K562 (cell line): Measurements from ENCODE around the gene COL15A1. TPM values are rescaled to one million over a fixed set of nuclear protein-coding genes. Genes with fewer than 3 reads are reported as not detected.

Experiments
- BDP1 ChIP-seq: IDR thresholded peaks from 3 replicates; pipeline ENCODE4 v1.6.1; 2011; ENCODE audit not compliant: insufficient read length, insufficient read depth
- CEBPB ChIP-seq: fragments of 450-650 bp; IDR thresholded peaks from 2 replicates; pipeline ENCODE4 v1.6.1; 2016; ENCODE audit warnings: missing genetic modification characterization, missing compliant biosample characterization
- ETV5 ChIP-seq: sonication (generic); formaldehyde crosslinking; IDR thresholded peaks from 2 replicates; pipeline ENCODE4 v1.4.0; 2020; ENCODE audit warnings: low read depth, mild to moderate bottlenecking, missing genetic modification reagents
- HNRNPL ChIP-seq: fragments of 200-400 bp; formaldehyde crosslinking; IDR thresholded peaks from 2 replicates; pipeline ENCODE4 v1.6.1; 2017; ENCODE audit warnings: low read depth, mild to moderate bottlenecking, low read length
- KHSRP ChIP-seq: fragments of 450-650 bp; IDR thresholded peaks from 2 replicates; pipeline ENCODE4 v1.6.1; 2017
- KLF1 ChIP-seq: fragments of 450-650 bp; IDR thresholded peaks from 2 replicates; pipeline ENCODE4 v1.6.1; 2016; ENCODE audit warnings: missing genetic modification characterization, missing compliant biosample characterization
- MAX ChIP-seq: sonication (generic); formaldehyde crosslinking; IDR thresholded peaks from 2 replicates; pipeline ENCODE4 v1.9.0; 2022; ENCODE audit warnings: mild to moderate bottlenecking, missing genetic modification reagents
- MYNN ChIP-seq, 2 experiments: sonication (generic); formaldehyde crosslinking in 1 of 2; IDR thresholded peaks; 2 replicates each; pipeline versions ENCODE4 v1.5.0 to v1.6.1; 2016 to 2020; ENCODE audit warnings: antibody characterized with exemption in 1 of 2, missing genetic modification reagents in 1 of 2
- OTX1 ChIP-seq: fragments of 450-650 bp; formaldehyde crosslinking; IDR thresholded peaks from 2 replicates; pipeline ENCODE4 v1.4.0; 2022; ENCODE audit warnings: mild to moderate bottlenecking
- PTRF ChIP-seq: fragments of 450-650 bp; IDR thresholded peaks from 2 replicates; pipeline ENCODE4 v1.6.1; 2016; ENCODE audit warnings: mild to moderate bottlenecking, missing genetic modification characterization, missing compliant biosample characterization
- TARDBP ChIP-seq: fragments of 450-650 bp; IDR thresholded peaks from 2 replicates; pipeline ENCODE4 v1.6.1; 2016
- TCF7 ChIP-seq: sonication (generic); IDR thresholded peaks from 2 replicates; pipeline ENCODE4 v1.6.1; 2016; ENCODE audit warnings: antibody characterized with exemption, borderline replicate concordance
- TGIF2 ChIP-seq: sonication (generic); formaldehyde crosslinking; IDR thresholded peaks from 2 replicates; pipeline ENCODE4 v1.8.1; 2022; ENCODE audit warnings: mild to moderate bottlenecking, missing genetic modification reagents, moderate library complexity
- ZFX ChIP-seq: sonication (generic); formaldehyde crosslinking; IDR thresholded peaks from 2 replicates; pipeline ENCODE4 v1.8.0; 2022; ENCODE audit warnings: mild to moderate bottlenecking, missing genetic modification reagents, moderate library complexity
- polyA plus RNA-seq, 8 experiments: library from polyadenylated mRNA; depleted of rRNA in 4 of 8; stranded (reverse) in 5 of 8; unstranded in 3 of 8; fragments of >200 nt; fragmentation: Nextera tagmentation in 2 of 8; fragmentation: Illumina TruSeq in 1 of 8; extraction: Ambion mirVana in 2 of 8; extraction: Trizol in 1 of 8; gene quantifications; 2 replicates each; pipeline versions ENCODE4 v1.2.1 to v1.2.3, GENCODE V29; 2011 to 2014; ENCODE audit warnings: inconsistent platforms in 1 of 8, missing spikeins in 1 of 8
- total RNA-seq, 7 experiments: library from RNA; depleted of rRNA in 6 of 7; stranded (reverse); fragments of >200 nt in 6 of 7; fragmentation: Illumina TruSeq in 2 of 7; extraction: Trizol in 2 of 7; gene quantifications; 2 replicates each; pipeline versions ENCODE4 v1.2.1 to v1.2.3, GENCODE V29; 2011 to 2021; ENCODE audit warnings: low replicate concordance in 1 of 7
- TF ChIP-seq, protein P1 (sequence below): fragments of 450-650 bp; IDR thresholded peaks from 2 replicates; pipeline ENCODE4 v1.6.1; 2016; ENCODE audit warnings: mild to moderate bottlenecking, moderate library complexity

COL15A1 gene
- total and polyA plus RNA-seq, 9 of the 15 experiments (the other 6 are each of a cell fraction or from before 2014, with no cell fraction given): 0.46 to 5.1 (median 2.6) TPM

- TF ChIP-seq, protein P1, sequence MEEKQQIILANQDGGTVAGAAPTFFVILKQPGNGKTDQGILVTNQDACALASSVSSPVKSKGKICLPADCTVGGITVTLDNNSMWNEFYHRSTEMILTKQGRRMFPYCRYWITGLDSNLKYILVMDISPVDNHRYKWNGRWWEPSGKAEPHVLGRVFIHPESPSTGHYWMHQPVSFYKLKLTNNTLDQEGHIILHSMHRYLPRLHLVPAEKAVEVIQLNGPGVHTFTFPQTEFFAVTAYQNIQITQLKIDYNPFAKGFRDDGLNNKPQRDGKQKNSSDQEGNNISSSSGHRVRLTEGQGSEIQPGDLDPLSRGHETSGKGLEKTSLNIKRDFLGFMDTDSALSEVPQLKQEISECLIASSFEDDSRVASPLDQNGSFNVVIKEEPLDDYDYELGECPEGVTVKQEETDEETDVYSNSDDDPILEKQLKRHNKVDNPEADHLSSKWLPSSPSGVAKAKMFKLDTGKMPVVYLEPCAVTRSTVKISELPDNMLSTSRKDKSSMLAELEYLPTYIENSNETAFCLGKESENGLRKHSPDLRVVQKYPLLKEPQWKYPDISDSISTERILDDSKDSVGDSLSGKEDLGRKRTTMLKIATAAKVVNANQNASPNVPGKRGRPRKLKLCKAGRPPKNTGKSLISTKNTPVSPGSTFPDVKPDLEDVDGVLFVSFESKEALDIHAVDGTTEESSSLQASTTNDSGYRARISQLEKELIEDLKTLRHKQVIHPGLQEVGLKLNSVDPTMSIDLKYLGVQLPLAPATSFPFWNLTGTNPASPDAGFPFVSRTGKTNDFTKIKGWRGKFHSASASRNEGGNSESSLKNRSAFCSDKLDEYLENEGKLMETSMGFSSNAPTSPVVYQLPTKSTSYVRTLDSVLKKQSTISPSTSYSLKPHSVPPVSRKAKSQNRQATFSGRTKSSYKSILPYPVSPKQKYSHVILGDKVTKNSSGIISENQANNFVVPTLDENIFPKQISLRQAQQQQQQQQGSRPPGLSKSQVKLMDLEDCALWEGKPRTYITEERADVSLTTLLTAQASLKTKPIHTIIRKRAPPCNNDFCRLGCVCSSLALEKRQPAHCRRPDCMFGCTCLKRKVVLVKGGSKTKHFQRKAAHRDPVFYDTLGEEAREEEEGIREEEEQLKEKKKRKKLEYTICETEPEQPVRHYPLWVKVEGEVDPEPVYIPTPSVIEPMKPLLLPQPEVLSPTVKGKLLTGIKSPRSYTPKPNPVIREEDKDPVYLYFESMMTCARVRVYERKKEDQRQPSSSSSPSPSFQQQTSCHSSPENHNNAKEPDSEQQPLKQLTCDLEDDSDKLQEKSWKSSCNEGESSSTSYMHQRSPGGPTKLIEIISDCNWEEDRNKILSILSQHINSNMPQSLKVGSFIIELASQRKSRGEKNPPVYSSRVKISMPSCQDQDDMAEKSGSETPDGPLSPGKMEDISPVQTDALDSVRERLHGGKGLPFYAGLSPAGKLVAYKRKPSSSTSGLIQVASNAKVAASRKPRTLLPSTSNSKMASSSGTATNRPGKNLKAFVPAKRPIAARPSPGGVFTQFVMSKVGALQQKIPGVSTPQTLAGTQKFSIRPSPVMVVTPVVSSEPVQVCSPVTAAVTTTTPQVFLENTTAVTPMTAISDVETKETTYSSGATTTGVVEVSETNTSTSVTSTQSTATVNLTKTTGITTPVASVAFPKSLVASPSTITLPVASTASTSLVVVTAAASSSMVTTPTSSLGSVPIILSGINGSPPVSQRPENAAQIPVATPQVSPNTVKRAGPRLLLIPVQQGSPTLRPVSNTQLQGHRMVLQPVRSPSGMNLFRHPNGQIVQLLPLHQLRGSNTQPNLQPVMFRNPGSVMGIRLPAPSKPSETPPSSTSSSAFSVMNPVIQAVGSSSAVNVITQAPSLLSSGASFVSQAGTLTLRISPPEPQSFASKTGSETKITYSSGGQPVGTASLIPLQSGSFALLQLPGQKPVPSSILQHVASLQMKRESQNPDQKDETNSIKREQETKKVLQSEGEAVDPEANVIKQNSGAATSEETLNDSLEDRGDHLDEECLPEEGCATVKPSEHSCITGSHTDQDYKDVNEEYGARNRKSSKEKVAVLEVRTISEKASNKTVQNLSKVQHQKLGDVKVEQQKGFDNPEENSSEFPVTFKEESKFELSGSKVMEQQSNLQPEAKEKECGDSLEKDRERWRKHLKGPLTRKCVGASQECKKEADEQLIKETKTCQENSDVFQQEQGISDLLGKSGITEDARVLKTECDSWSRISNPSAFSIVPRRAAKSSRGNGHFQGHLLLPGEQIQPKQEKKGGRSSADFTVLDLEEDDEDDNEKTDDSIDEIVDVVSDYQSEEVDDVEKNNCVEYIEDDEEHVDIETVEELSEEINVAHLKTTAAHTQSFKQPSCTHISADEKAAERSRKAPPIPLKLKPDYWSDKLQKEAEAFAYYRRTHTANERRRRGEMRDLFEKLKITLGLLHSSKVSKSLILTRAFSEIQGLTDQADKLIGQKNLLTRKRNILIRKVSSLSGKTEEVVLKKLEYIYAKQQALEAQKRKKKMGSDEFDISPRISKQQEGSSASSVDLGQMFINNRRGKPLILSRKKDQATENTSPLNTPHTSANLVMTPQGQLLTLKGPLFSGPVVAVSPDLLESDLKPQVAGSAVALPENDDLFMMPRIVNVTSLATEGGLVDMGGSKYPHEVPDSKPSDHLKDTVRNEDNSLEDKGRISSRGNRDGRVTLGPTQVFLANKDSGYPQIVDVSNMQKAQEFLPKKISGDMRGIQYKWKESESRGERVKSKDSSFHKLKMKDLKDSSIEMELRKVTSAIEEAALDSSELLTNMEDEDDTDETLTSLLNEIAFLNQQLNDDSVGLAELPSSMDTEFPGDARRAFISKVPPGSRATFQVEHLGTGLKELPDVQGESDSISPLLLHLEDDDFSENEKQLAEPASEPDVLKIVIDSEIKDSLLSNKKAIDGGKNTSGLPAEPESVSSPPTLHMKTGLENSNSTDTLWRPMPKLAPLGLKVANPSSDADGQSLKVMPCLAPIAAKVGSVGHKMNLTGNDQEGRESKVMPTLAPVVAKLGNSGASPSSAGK: no peak
- TF ChIP-seq PTRF (tag) (no peak), BDP1 (no peak), MYNN (IDR thresholded peaks at IDR 0.05) (peak; percentile 66; the same call in 1 of the 2 replicates), MYNN (CRISPR knock-in tag; IDR thresholded peaks at IDR 0.05) (no peak), OTX1 (CRISPR knock-in tag) (no peak), HNRNPL (0 out of 2 replicates have a peak, but pooled peaks have one; percentile 54), ETV5 (CRISPR knock-in tag) (no peak), CEBPB (tag) (no peak), KHSRP (no peak), ZFX (CRISPR knock-in tag) (no peak), TGIF2 (CRISPR knock-in tag) (no peak), KLF1 (tag) (no peak), TCF7 (no peak), MAX (no peak), TARDBP (no peak)
These were observed 8.6 kb upstream of the COL15A1 start (continued) for GRCh38 chr9:98935071-98935505.
